Glutamatergic neuron (in vitro differentiated cells): ENCODE results near the gene CNTRL. TPM values are rescaled to one million over a fixed set of nuclear protein-coding genes. Genes with fewer than 3 reads are reported as not detected.

Experiments used
- DNase-seq: peaks from one replicate; pipeline ENCODE4 v3.0.0; 2022
- H3K27ac Mint-ChIP-seq: one replicate; pipeline ENCODE4 v1.8.0; 2020; ENCODE audit warnings: mild to moderate bottlenecking, mixed read lengths, inconsistent platforms; ENCODE audit not compliant: unreplicated experiment
- H3K27me3 Mint-ChIP-seq: one replicate; pipeline ENCODE4 v1.8.0; 2020; ENCODE audit warnings: mild to moderate bottlenecking, moderate library complexity, mixed read lengths, inconsistent platforms; ENCODE audit not compliant: unreplicated experiment
- H3K36me3 Mint-ChIP-seq: one replicate; pipeline ENCODE4 v1.8.0; 2020; ENCODE audit warnings: mild to moderate bottlenecking, mixed read lengths, inconsistent platforms; ENCODE audit not compliant: unreplicated experiment
- H3K4me1 Mint-ChIP-seq: one replicate; pipeline ENCODE4 v1.8.0; 2020; ENCODE audit warnings: mild to moderate bottlenecking, low read depth, mixed read lengths, inconsistent platforms; ENCODE audit not compliant: unreplicated experiment
- H3K4me3 Mint-ChIP-seq: one replicate; pipeline ENCODE4 v1.8.0; 2020; ENCODE audit warnings: mild to moderate bottlenecking, mixed read lengths, inconsistent platforms; ENCODE audit not compliant: unreplicated experiment
- H3K9me3 Mint-ChIP-seq: one replicate; pipeline ENCODE4 v1.8.0; 2020; ENCODE audit warnings: mild to moderate bottlenecking, moderate library complexity, mixed read lengths, inconsistent platforms; ENCODE audit not compliant: unreplicated experiment
- total RNA-seq: library from RNA; stranded (reverse); fragmentation: NEBNext Ultra II Directional; extraction: Animal tissue kit (Norgen Biotek cat#: 25700); gene quantifications from one replicate; pipeline ENCODE4 v1.2.1, GENCODE V29; 2021; ENCODE audit not compliant: unreplicated experiment
- TF ChIP-seq, protein P1 (sequence below): fragments of 200-600 bp; sonication (generic); IDR thresholded peaks from one replicate; pipeline ENCODE4 v1.5.0; 2021; ENCODE audit not compliant: partially characterized antibody, unreplicated experiment

The CNTRL gene
- total RNA-seq, 1 donor from 2014 or later, result 9.5 TPM

- Mint-ChIP-seq H3K4me3 (no peak overlapping the region), H3K9me3 (no peaks in the 10 kb centered on the region), H3K4me1 (no peaks in the 10 kb centered on the region), H3K27me3 (no peaks in the 10 kb centered on the region), H3K36me3 (peaks cover 6% of the 10 kb centered on the region), H3K27ac (no peak overlapping the region)
- TF ChIP-seq, protein P1, sequence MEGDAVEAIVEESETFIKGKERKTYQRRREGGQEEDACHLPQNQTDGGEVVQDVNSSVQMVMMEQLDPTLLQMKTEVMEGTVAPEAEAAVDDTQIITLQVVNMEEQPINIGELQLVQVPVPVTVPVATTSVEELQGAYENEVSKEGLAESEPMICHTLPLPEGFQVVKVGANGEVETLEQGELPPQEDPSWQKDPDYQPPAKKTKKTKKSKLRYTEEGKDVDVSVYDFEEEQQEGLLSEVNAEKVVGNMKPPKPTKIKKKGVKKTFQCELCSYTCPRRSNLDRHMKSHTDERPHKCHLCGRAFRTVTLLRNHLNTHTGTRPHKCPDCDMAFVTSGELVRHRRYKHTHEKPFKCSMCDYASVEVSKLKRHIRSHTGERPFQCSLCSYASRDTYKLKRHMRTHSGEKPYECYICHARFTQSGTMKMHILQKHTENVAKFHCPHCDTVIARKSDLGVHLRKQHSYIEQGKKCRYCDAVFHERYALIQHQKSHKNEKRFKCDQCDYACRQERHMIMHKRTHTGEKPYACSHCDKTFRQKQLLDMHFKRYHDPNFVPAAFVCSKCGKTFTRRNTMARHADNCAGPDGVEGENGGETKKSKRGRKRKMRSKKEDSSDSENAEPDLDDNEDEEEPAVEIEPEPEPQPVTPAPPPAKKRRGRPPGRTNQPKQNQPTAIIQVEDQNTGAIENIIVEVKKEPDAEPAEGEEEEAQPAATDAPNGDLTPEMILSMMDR, result no peak
- DNase-seq, result no peak
Measured at GRCh38 chr9:121183666-121184423, 109.1 kb downstream of the CNTRL start.

GRCh38 chr9:121184463-121184862, 109.7 kb downstream of the CNTRL start:
- Mint-ChIP-seq H3K4me3 (no peak overlapping the region), H3K27me3 (no peaks in the 10 kb centered on the region), H3K4me1 (no peaks in the 10 kb centered on the region), H3K27ac (no peak overlapping the region), H3K36me3 (peaks cover 6% of the 10 kb centered on the region), H3K9me3 (no peaks in the 10 kb centered on the region)
- TF ChIP-seq, protein P1, result no peak
- DNase-seq, result no peak

DNA sequence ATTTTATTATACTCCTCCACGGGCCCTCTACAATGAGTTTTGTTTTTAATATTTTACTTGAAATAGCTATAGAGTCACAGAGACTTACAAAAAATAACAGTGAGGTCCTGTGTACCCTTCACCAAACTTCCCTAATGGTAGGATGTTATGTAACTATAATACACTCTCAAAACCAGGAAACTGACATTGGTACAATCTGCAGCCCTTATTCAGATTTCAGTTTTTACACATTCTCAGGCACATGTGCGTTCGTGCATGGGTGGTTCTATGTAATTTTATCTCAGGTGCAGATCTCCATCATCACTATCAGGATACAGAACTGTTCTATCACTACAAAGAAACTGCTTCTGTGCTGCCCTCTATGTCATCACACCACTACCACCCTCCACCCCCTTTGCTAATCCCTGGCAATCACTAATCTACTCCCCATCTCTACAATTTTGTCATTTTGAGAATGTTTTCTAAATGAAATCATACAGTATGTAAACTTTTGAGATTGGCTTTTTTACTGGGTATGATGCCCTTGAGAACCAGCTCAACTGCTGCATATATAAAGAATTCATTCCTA, 110.5 kb downstream of the CNTRL start:
- Mint-ChIP-seq H3K27ac (no peak overlapping the region), H3K4me3 (no peak overlapping the region), H3K36me3 (peaks cover 6% of the 10 kb centered on the region), H3K9me3 (no peaks in the 10 kb centered on the region), H3K4me1 (peaks cover 2% of the 10 kb centered on the region), H3K27me3 (no peaks in the 10 kb centered on the region)
- no peak for DNase-seq
- TF ChIP-seq, protein P1, result no peak

- H3K9me3 Mint-ChIP-seq, result no peaks in the 10 kb centered on the region
- TF ChIP-seq, protein P1, result no peak
- H3K4me3 Mint-ChIP-seq, result no peak overlapping the region
- peaks cover 2% of the 10 kb centered on the region for H3K4me1 Mint-ChIP-seq
- H3K27me3 Mint-ChIP-seq, result no peaks in the 10 kb centered on the region
- no peak overlapping the region for H3K27ac Mint-ChIP-seq
- H3K36me3 Mint-ChIP-seq, result peaks cover 5% of the 10 kb centered on the region
- DNase-seq, result no peak
Measured at GRCh38 chr9:121185774-121186403, 111.1 kb downstream of the CNTRL start.

DNA sequence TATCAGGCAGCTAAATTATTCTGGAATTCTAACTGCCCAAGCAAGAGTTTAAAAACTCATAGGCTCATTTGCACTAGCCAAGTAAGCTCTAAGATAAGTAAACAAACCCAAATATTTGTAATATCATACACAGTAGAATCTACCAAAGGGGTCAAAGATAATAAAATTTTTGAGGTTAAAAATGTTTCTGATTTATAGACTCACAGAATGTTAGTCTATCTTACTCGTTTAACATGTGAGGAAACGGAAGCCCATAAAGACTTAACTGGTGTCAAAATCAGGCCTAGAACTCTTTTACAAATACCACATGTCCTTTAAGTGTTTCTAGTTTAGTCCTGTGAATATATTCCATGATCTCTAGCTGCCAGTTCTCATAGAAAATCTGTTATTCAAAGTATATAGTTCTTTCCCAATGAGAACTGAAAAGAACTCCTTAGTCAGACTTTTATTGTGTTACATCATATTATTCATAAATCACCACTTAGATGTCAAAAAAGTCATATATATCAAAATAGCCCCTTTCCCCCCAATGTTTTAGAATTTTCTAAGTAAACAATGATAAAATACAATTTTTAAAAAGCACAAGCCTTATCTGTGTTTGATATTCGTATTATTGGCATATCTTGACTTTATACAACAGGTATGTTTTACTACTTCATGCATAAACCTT, 113.0 kb downstream of the CNTRL start:
- TF ChIP-seq, protein P1, result no peak

More for the DNA sequence above, 113.0 kb downstream of the CNTRL start:
- Mint-ChIP-seq H3K4me1 (peaks cover 2% of the 10 kb centered on the region), H3K36me3 (no peaks in the 10 kb centered on the region), H3K27me3 (no peaks in the 10 kb centered on the region), H3K9me3 (no peaks in the 10 kb centered on the region), H3K27ac (no peak overlapping the region), H3K4me3 (no peak overlapping the region)
- no peak for DNase-seq
